ENCODE results near the gene DPCD.

DNA sequence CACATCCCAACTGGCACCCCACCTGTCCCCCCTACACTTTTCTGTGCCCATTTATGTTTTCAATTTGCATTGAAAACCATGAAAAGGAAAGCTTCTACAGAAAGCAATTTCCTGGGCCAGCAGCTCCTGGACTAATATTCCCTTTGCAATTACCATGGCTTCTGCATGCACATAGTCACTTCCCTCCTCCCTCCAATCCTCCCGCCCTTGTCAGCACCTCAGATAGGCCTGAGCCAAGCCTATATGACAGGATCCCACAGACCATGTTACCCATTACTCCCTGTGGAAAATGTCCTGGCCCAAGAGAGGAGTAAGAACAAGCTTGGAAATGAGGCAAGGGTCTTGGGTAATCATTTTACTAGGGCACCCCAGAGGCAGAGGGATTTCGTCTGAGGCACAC, 68.8 kb downstream of the DPCD start:
- TF ChIP-seq POLR2A (IDR thresholded peaks at IDR 0.05; ENCODE audit: low read depth, low read length) = no peak
- TF ChIP-seq POLR2AphosphoS5 (IDR thresholded peaks at IDR 0.05; ENCODE audit: low read depth, low read length) = no peak
- TF ChIP-seq TAF1 (IDR thresholded peaks at IDR 0.05; ENCODE audit: low read depth, low read length) = no peak
- TF ChIP-seq PAX5 (IDR thresholded peaks at IDR 0.05; ENCODE audit: insufficient read depth, low read length, severe bottlenecking) = no peak
- no peak for TF ChIP-seq POU2F2 (IDR thresholded peaks at IDR 0.05; ENCODE audit: low read depth, low read length)
- TF ChIP-seq SPI1 (IDR thresholded peaks at IDR 0.05; ENCODE audit: low read depth, low read length) = no peak

Measured in GM12891 (cell line).